Measurements from ENCODE around the gene SMAD6. TPM values are rescaled to one million over a fixed set of nuclear protein-coding genes. Genes with fewer than 3 reads are reported as not detected.

The SMAD6 gene
- total RNA-seq, 2 donors from 2014 or later: 14.0 to 25.4 TPM

GRCh38 chr15:66770518-66771350 lies 68.7 kb downstream of the SMAD6 start:
- peaks cover 82% of the 10 kb centered on the region for H3K4me1 ChIP-seq

GRCh38 chr15:66771351-66771650 lies 69.3 kb downstream of the SMAD6 start:
- intact Hi-C loops (cut with DNase I): loop anchor here (5.0 kb wide), 1 partner anchor 81 kb away; no protein-coding TSS in a partner anchor

More at GRCh38 chr15:66770518-66771350, 68.7 kb downstream of the SMAD6 start:
- Histone ChIP-seq H3K27me3 (no peaks in the 10 kb centered on the region), H3K9me3 (no peaks in the 10 kb centered on the region), H3K27ac (peak overlapping the region; percentile 36 to 86 (median 78)), H3K36me3 (replicated peaks in 1 of 2; ENCODE audit: insufficient read depth in 1 of 2, low read depth in 2 of 2) (no peaks in the 10 kb centered on the region), H3K4me3 (no peak overlapping the region)
- ATAC-seq: no peak
- WGBS, 2 donors: 55 to 63% methylated on average over 14 of the region's 14 CpGs
- no peak for DNase-seq
- no peak for TF ChIP-seq CTCF (IDR thresholded peaks at IDR 0.05)
- intact Hi-C loops (cut with DNase I): loop anchor here (5.0 kb wide), 1 partner anchor 82 kb away; no protein-coding TSS in a partner anchor

GRCh38 chr15:66772604-66773128 lies 70.6 kb downstream of the SMAD6 start:
- TF ChIP-seq CTCF (IDR thresholded peaks at IDR 0.05) (no peak), POLR2A (IDR thresholded peaks at IDR 0.05) (no peak)
- ATAC-seq (no peak), DNase-seq (no peak)
- Histone ChIP-seq H3K27me3 (no peaks in the 10 kb centered on the region), H3K4me1 (peaks cover 64% of the 10 kb centered on the region), H3K4me3 (no peak overlapping the region), H3K36me3 (replicated peaks in 1 of 2; ENCODE audit: insufficient read depth in 1 of 2, low read depth in 2 of 2) (no peaks in the 10 kb centered on the region), H3K27ac (peak overlapping the region; percentile 79 to 91 (median 86)), H3K9me3 (no peaks in the 10 kb centered on the region)
- 20 to 27% methylated on average over 5 to 7 of the region's 7 CpGs for WGBS, 2 donors
- intact Hi-C loops (cut with DNase I): loop anchor here (5.0 kb wide), 1 partner anchor 80 kb away; no protein-coding TSS in a partner anchor

More at GRCh38 chr15:66771351-66771650, 69.3 kb downstream of the SMAD6 start:
- Histone ChIP-seq H3K4me3 (no peak overlapping the region), H3K36me3 (replicated peaks in 1 of 2; ENCODE audit: insufficient read depth in 1 of 2, low read depth in 2 of 2) (no peaks in the 10 kb centered on the region), H3K27me3 (no peaks in the 10 kb centered on the region), H3K4me1 (peaks cover 78% of the 10 kb centered on the region), H3K27ac (peak overlapping the region; percentile 2 to 86 (median 78)), H3K9me3 (no peaks in the 10 kb centered on the region)
- TF ChIP-seq POLR2A (IDR thresholded peaks at IDR 0.05) (no peak), CTCF (IDR thresholded peaks at IDR 0.05) (no peak)
- ATAC-seq: no peak
- DNase-seq: no peak
- WGBS, 2 donors: 64 to 85% methylated on average over 4 to 5 of the region's 5 CpGs

DNA sequence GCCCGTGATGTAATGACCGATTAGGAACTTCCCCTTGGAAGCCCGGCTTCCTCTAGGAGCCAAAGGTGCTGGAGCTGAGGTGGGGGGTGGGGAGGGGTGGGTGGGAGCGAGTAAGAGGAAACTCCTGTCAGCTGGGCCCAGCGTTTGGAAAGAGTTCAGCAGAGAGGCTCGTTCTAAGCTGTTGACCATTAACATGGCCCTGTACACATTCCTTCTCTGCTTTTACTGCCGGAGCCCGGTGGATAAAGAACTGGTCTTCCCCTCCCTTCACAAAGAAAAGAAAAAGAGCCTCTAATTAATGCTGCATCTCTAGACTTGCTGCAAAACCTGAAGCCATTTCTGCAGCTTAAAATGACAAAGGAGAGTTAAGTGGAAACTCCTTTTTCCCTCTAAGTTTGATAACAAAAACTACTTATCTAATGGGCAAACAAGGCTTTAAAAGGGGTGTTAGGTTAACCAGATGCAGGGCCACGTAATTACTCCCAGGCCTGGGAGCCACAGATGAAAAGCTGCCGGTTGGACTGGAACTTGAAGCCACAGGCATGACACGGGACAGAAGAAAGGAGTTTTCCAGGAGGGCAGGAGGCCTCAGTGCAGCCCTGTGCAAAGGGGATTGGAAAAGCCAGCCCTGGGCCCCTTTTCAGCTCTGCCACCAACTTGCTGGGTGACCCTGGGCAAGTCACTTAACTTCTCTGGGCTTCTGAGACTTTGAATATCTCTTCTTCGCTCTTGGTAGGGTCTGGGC lies 71.3 kb downstream of the SMAD6 start:
- peak; percentile 69 for ATAC-seq
- TF ChIP-seq CTCF (IDR thresholded peaks at IDR 0.05) (peak in 1 of 7 experiments; percentile 1), POLR2A (IDR thresholded peaks at IDR 0.05) (peak in 1 of 3 donors; percentile 18)

More for the DNA sequence above, 71.3 kb downstream of the SMAD6 start:
- intact Hi-C loops (cut with DNase I): loop anchor here (5.0 kb wide), 1 partner anchor 79 kb away; no protein-coding TSS in a partner anchor
- no peaks in the 10 kb centered on the region for H3K36me3 ChIP-seq (replicated peaks in 1 of 2; ENCODE audit: insufficient read depth in 1 of 2, low read depth in 2 of 2)
- no peak overlapping the region for H3K4me3 ChIP-seq
- H3K4me1 ChIP-seq: peaks cover 59% of the 10 kb centered on the region
- no peaks in the 10 kb centered on the region for H3K27me3 ChIP-seq
- H3K9me3 ChIP-seq: no peaks in the 10 kb centered on the region
- peak; percentile 65 to 83 (median 82) for DNase-seq
- 6 to 14% methylated on average over 9 to 12 of the region's 12 CpGs for WGBS, 2 donors
- peak overlapping the region; percentile 79 to 91 (median 86) for H3K27ac ChIP-seq

Measured in body of pancreas (tissue), 4 donors.